PFSK-1 (cell line): Measurements from ENCODE around the gene MTFR1L. TPM values are rescaled to one million over a fixed set of nuclear protein-coding genes. Genes with fewer than 3 reads are reported as not detected.

ENCODE experiments used
- FOXP2 ChIP-seq: optimal IDR thresholded peaks from 2 replicates; pipeline ENCODE3; 2011; ENCODE audit warnings: borderline replicate concordance, control low read depth, inconsistent platforms; ENCODE audit not compliant: insufficient read depth; ENCODE audit errors: extremely low read length, extremely low read depth
- POLR2AphosphoS5 ChIP-seq: IDR thresholded peaks from 2 replicates; pipeline ENCODE4 v1.6.1; 2012; ENCODE audit warnings: low read depth, mild to moderate bottlenecking, control low read depth, low read length, moderate library complexity
- REST ChIP-seq, 2 experiments: IDR thresholded peaks; 2 replicates each; pipeline versions ENCODE4 v1.6.1 to v1.8.0; 2011 to 2012; ENCODE audit warnings: low read depth in 2 of 2, low read length in 2 of 2, control low read depth in 1 of 2, inconsistent platforms in 1 of 2, mild to moderate bottlenecking in 1 of 2, moderate library complexity in 1 of 2; ENCODE audit not compliant: insufficient read depth in 1 of 2
- SIN3A ChIP-seq: IDR thresholded peaks from 2 replicates; pipeline ENCODE4 v1.6.1; 2012; ENCODE audit warnings: mild to moderate bottlenecking, low read length, moderate library complexity, borderline replicate concordance; ENCODE audit not compliant: insufficient read depth
- TAF1 ChIP-seq: IDR thresholded peaks from 2 replicates; pipeline ENCODE4 v1.6.1; 2012; ENCODE audit warnings: low read length, control low read depth, borderline replicate concordance; ENCODE audit not compliant: insufficient read depth
- polyA plus RNA-seq: library from polyadenylated mRNA; unstranded; fragments of >200 nt; gene quantifications from one replicate; pipeline ENCODE4 v1.2.1, GENCODE V29; 2012; ENCODE audit warnings: low read depth, missing spikeins; ENCODE audit not compliant: insufficient read length

The MTFR1L gene
- 50.2 TPM for polyA plus RNA-seq

- no peak for TF ChIP-seq SIN3A
- TF ChIP-seq REST (IDR thresholded peaks at IDR 0.05; ENCODE audit: insufficient read depth in 1 of 2, low read depth in 2 of 2, low read length in 2 of 2) = no peak
- peak; percentile 75 for TF ChIP-seq POLR2AphosphoS5
- TF ChIP-seq FOXP2 = peak; percentile 60
- peak; percentile 59; the same call in 1 of the 2 replicates for TF ChIP-seq TAF1
Observed at GRCh38 chr1:25819491-25820246, at the start of gene MTFR1L. Gene MTFR1L (plus strand): TSS chr1:25819954. CDS start chr1:25823105, 3,151 bp downstream.

- no peak for TF ChIP-seq TAF1
- no peak for TF ChIP-seq SIN3A
- TF ChIP-seq FOXP2 = no peak
- TF ChIP-seq REST (IDR thresholded peaks at IDR 0.05; ENCODE audit: insufficient read depth in 1 of 2, low read depth in 2 of 2, low read length in 2 of 2) = no peak
- no peak for TF ChIP-seq POLR2AphosphoS5
Observed at GRCh38 chr1:25770541-25771220, 49.1 kb upstream of the MTFR1L start.

- TF ChIP-seq FOXP2 = no peak
- TF ChIP-seq TAF1 = no peak
- no peak for TF ChIP-seq REST (IDR thresholded peaks at IDR 0.05; ENCODE audit: insufficient read depth in 1 of 2, low read depth in 2 of 2, low read length in 2 of 2)
Observed at GRCh38 chr1:25771221-25772114, 48.3 kb upstream of the MTFR1L start.

GRCh38 chr1:25772164-25772563, 47.6 kb upstream of the MTFR1L start:
- no peak for TF ChIP-seq POLR2AphosphoS5
- TF ChIP-seq TAF1 = no peak
- no peak for TF ChIP-seq SIN3A
- TF ChIP-seq FOXP2 = no peak
- no peak for TF ChIP-seq REST (IDR thresholded peaks at IDR 0.05; ENCODE audit: insufficient read depth in 1 of 2, low read depth in 2 of 2, low read length in 2 of 2)
